Measurements from ENCODE around the gene WWOX. TPM values are rescaled to one million over a fixed set of nuclear protein-coding genes. Genes with fewer than 3 reads are reported as not detected.

Gene WWOX
- total and polyA plus RNA-seq, 2 of the 8 experiments (the other 6 are each of a cell fraction or from before 2014, with no cell fraction given), result 5.4 to 16.7 TPM

- TF ChIP-seq CHD7 (IDR thresholded peaks at IDR 0.05; ENCODE audit: insufficient replicate concordance, low read length) (no peak), MAFK (IDR thresholded peaks at IDR 0.05; ENCODE audit: low read depth, low read length) (no peak), TAF7 (optimal IDR thresholded peaks at IDR 0.05; ENCODE audit: borderline replicate concordance, low read depth, low read length) (no peak), RFX5 (IDR thresholded peaks at IDR 0.05; ENCODE audit: borderline replicate concordance, low read depth, low read length) (no peak), CHD1 (IDR thresholded peaks at IDR 0.05; ENCODE audit: low read depth, low read length) (no peak)
Observed at GRCh38 chr16:78519896-78520295, 420.4 kb downstream of the WWOX start (continued).

All from H1 (cell line).